Measurements from ENCODE around the gene HHIP.

Gene HHIP

GRCh38 chr4:144655491-144655890 is 9.5 kb downstream of the HHIP start:
- no peak for DNase-seq (ENCODE audit: low spot score)

GRCh38 chr4:144656850-144657249 is 10.9 kb downstream of the HHIP start:
- DNase-seq (ENCODE audit: low spot score) = no peak

GRCh38 chr4:144658015-144658567 is 12.1 kb downstream of the HHIP start:
- no peak for DNase-seq (ENCODE audit: low spot score)

- DNase-seq (ENCODE audit: low spot score) = no peak
These were observed 12.9 kb downstream of the HHIP start for GRCh38 chr4:144658903-144659302.

GRCh38 chr4:144659447-144659846 is 13.5 kb downstream of the HHIP start:
- DNase-seq (ENCODE audit: low spot score) = no peak

- no peak for DNase-seq (ENCODE audit: low spot score)
These were observed 18.0 kb downstream of the HHIP start for GRCh38 chr4:144663834-144664475.

GRCh38 chr4:144666539-144667175 is 20.7 kb downstream of the HHIP start:
- DNase-seq (ENCODE audit: low spot score) = no peak

- DNase-seq (ENCODE audit: low spot score) = no peak
These were observed 21.5 kb downstream of the HHIP start for GRCh38 chr4:144667500-144667899.

- no peak for DNase-seq (ENCODE audit: low spot score)
These were observed 24.8 kb downstream of the HHIP start for GRCh38 chr4:144670776-144671175.

- no peak for DNase-seq (ENCODE audit: low spot score)
These were observed 28.8 kb downstream of the HHIP start for GRCh38 chr4:144674711-144675110.

GRCh38 chr4:144681806-144682205 is 35.9 kb downstream of the HHIP start:
- DNase-seq (ENCODE audit: low spot score) = no peak

- no peak for DNase-seq (ENCODE audit: low spot score)
These were observed 37.6 kb downstream of the HHIP start for GRCh38 chr4:144683516-144683915.

- DNase-seq (ENCODE audit: low spot score) = no peak
These were observed 40.0 kb downstream of the HHIP start for GRCh38 chr4:144685911-144686310.

GRCh38 chr4:144686921-144687320 is 41.0 kb downstream of the HHIP start:
- DNase-seq (ENCODE audit: low spot score) = no peak

- DNase-seq (ENCODE audit: low spot score) = no peak
These were observed 41.5 kb downstream of the HHIP start for GRCh38 chr4:144687466-144687865.

GRCh38 chr4:144688035-144688569 is 42.1 kb downstream of the HHIP start:
- no peak for DNase-seq (ENCODE audit: low spot score)

- DNase-seq (ENCODE audit: low spot score) = no peak
These were observed 43.2 kb downstream of the HHIP start for GRCh38 chr4:144689125-144689524.

- DNase-seq (ENCODE audit: low spot score) = no peak
These were observed 49.8 kb downstream of the HHIP start for GRCh38 chr4:144695721-144696120.

GRCh38 chr4:144696376-144696775 is 50.4 kb downstream of the HHIP start:
- no peak for DNase-seq (ENCODE audit: low spot score)

- DNase-seq (ENCODE audit: low spot score) = no peak
These were observed 53.6 kb downstream of the HHIP start for GRCh38 chr4:144699565-144699964.

GRCh38 chr4:144701683-144702233 is 55.8 kb downstream of the HHIP start:
- DNase-seq (ENCODE audit: low spot score) = no peak

- DNase-seq (ENCODE audit: low spot score) = no peak
These were observed 57.5 kb downstream of the HHIP start for GRCh38 chr4:144703494-144703893.
